Effector CD4-positive, alpha-beta T cell (primary cell): ENCODE results near the gene AGXT.

Experiments used
- DNase-seq: peaks from one replicate; pipeline ENCODE4 v3.0.0-alpha.2; 2020

AGXT gene

DNA sequence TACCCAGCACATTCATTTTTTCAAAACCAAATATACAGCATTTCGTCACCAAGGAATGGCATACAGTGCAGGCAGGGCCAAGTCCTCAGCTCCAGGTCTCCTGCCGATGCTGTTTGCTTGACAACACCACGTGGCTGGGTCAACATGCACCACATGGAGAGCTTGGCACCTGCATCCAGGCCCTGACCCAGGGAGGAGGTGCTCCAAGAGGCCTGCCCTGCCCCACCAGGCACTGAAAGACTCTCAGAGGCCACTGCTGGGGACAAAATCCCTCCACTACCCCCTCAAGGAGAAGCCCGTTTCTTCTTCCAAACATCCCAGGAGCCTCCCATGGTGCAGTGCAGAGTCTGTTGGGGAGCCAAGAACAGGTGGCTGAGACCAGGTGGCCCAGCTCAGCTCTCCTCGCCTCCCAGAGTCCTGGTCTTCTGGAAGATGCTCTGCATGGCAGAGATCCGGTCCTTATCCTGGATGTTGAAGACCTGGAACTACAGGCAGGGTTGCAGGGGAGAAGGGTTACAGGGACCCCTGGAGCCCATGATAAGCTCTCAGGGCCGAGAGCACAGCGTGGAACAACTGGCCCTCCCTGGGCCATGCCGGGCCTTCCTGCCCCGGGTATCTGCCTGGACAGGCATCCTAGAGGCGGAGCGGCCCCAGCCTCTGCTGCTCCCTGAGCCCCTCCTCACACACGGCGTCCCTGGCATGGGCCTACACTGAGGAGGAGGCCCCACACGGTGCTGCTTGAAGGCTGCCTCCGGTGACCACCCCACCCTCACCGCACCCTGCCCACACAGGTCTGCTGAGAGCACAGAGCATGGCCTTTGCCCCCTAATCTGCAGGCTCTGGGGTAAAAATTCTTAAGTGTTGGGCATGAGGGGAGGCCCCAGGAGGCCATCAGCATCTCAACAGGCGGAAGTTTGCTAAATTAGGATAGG lies 18.3 kb downstream of the AGXT start:
- DNase-seq, result no peak

DNA sequence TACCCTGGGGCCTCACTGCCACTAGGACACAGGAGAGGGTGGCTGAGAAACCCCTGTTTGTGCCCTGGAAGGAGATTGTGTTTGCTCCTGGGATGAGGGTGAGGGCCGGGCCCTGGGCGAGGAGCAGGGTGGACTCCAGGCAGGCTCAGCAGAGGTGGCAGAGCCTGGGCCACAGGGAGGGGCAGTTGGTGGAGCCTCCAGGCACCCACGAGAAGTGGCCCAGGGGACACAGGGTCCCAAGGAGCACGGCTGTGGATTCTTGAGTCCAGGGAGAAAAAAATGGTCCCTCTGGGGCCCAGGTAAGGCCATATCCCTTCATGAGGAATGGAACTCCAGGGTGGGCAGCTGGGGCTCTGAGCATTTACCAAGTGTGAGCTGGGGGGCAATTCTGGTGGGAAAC lies 19.0 kb downstream of the AGXT start:
- DNase-seq, result no peak

DNA sequence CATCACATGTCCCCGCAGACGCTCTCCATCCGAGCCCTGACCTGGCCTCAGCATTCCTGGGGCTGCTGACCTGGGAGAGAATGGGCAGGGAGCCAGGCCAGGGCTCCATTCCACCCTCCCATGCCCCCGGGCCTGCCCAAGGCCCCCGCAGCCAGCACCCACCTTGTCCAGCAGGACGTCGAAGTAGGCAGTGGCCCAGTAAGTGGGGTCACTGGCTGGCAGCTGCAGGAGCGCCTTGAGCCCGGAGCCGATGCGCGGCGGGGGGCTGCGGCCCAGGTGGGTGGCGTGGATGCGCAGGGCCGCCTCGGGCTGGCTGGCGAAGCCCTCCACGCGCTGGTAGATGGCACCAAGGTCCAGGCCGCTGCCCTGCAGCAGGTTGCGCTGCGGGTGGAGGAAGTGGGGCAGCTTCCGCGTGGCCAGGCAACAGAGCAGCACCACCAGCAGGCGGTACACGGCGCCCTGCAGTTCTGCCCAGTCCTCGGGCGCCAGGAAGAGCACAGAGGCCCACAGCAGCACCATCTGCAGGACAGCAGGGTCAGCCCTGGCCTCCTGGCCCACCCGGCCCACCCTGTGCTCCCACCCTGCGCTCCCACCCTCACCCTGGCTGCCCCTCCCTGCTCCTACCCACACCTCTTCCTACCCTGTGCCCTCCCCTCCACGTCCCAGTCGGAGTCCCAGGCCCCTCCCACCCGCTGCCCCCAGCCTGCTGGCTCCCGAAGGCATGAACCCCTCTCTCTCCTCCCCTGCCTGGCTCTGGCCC lies 19.7 kb downstream of the AGXT start:
- no peak for DNase-seq

DNA sequence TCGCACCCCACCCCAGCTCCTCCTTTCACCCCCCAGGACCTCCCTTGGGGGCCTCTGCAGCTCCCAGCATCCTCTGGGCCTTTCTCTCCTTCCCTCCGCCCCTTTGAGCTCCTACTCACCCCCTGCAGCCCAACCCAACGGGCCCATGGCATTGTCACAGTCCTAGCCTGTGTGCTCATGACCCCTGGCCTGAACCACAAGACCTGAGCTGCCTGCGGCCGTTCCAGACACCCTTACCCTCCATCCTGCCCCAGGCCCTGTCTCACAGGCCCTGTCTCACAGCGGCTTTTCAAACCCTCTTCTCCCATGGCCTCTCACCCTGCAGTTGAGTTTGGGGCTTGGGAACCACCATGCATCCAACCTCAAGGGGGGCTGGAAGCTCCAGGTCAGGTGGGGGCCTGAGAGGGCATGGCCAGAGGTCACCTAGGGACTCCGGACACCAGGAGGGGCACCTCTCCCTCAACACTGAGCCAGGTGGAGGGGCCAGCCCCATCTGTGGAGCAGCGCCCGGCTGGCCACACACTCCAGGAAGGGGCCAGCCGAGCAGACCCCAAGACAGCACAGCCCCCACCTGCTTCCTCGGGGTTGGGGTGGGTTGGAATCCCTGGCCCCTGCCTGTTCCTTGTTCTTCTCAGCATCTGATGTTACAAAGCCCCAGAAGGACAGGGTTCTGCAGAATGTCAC lies 20.4 kb downstream of the AGXT start:
- no peak for DNase-seq

DNA sequence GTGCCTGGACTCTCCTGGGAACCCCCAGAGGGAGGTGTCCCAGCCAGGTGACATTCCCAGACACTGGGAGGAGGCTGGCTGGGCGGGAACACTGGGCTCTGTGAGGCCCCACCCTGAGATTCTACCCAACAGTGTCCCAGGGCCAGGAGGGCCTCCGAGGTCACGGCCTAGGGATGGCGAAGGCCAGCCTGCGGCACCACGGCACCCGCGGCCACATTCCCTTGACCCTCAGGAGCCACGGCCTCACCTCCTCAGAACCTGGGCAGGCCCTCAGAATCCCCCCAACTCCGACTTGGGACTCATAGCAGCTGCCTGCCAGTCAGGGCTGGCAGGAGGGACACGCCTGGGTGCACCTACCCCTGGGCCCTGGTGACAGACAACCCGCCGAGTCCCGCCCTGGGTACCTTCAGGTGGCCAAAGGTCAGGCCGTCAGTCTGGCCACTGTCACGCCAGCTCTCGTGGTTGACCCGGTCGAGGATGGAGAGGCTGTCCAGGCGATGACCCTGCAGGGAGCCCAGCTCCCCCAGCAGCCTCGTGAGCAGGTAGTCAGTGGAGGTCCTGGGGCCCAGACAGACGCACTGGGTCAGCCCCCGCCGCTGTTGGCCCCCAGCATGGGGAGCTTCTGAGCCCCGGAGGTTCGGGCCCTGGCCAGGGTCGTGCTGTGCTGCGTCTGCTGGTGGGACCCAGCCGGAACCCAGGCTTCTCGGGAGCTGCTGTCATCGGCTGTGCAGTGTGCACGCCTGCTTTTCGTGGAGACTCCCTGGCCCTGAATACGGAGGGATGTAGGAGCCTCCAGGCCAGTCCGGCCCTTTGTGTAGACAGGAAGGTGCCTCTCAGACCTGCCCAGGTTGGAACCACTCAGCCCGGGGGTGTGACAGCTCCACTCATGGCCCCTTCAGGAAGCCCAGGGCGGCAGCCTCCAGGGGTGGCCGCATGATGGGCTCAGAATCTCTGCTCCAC lies 21.3 kb downstream of the AGXT start:
- no peak for DNase-seq

DNA sequence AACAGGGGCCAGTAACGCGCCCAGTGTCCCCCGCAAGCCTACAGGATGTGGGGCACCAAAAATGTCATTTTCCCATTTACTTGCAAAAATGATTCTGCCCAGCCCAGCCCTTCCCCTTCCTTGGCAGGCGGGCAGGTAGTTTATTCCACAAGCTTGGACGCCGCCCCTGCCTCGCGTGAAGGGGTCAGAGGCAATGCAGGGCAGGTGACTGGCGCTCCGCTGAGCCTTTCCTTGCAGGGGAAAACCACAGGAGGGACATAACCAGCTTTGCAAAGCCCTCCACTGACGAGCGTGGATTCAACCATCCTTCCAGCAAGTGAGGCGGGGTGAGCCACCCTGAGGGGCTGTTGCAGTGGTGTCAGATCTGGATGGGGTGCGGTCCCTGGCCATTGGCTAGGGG lies 22.1 kb downstream of the AGXT start:
- no peak for DNase-seq

DNA sequence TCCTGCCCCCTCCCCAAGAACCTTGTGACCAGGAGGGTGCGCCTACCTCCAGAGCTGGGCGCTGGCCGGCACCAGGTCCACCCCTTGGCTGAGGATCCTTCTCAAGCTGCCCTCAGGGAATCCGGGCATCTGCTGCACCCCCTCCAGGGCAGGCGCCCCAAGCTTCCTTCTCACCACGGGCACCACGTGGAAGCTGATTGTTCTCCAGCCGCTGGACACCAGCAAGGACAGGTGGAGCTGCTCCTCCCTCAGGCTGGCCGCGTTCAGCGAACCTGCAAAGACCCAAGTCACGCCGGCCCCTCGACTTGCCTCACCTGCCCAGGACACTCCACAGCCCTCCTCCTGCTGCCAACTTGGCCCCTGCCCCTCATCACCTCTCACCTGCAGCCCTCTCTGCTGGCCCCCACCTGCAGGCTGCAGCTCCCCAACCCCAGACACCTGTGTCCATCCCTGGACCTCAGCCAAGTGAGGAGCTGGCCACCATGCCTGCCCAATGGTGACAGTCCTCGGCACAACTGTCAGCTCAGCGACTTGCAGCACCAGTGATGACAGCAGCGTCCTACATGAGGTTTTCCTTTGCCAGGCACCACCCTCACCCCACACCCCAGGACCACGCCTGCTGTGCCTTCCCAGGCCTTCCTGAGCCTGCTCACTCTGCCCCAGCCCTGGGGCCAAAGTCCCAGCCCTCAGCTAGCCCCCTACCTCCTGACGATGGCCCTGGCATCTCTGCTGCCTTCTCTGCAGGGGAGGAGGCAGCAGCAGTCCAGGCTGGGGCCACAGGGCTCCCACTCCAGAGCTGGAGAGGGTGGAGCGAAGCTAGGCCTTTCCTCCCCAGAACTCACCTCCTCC lies 23.1 kb downstream of the AGXT start:
- DNase-seq, result no peak

DNA sequence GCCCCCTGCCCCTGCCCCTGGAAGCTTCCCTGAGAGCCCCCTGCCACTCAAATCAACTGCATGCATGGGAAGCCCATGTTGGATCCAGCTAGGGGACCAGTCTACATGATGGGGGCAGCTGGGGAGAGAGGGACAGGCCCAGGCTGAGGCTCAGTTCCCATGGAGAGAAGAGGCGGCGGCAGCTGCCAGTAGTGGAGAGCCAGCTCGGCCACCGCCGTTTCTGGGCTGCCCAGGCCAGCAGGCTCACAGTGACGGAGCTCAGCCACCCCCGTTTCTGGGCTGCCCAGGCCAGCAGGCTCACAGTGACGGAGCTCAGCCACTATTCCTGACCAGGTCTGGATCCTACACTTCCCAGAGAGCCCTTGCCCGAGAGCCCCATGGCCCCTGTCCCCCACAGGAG lies 23.7 kb downstream of the AGXT start:
- DNase-seq, result no peak

DNA sequence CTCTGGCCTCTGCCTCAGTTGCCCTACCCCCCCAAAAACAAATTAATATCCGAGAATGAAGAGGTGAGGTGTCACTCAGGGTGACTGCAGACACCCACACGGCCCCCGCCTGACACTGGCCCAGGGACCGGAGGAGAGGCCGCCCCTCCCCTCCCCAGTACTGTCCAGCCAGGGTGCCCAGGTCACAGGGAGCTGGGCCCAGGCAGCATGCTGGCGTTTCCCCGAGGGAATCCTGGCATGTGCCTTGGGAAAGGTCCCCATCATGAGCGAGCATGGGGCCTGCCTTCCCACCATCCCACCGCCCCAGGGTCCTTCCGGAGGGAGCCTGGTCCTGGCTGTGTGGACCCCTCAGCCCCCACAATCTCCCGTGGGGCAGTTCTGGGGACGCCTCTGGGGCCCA lies 24.3 kb downstream of the AGXT start:
- no peak for DNase-seq

DNA sequence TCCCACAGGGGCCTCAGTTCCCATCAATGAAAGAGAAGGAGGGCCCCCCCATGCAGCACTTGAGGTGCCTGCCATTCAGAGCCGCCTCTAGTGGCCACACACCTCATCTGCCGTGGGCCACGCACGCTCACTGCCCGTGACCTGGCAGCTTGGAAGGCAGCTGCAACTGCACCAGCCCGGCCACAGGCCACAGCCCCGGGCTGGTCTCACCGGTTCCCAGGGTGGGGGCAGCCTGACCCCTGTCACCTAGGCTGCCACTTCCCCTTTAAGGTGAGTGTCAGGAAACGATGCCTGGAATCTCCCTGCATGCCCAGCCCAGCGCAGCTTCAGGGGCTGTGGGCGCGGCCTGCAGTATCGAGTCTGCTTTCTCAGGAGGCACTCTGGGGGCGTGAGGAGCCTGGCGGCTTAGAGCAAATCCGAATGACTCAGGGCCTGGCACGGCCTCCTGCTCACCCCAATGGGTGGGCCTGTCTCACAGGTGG lies 24.8 kb downstream of the AGXT start:
- no peak for DNase-seq

DNA sequence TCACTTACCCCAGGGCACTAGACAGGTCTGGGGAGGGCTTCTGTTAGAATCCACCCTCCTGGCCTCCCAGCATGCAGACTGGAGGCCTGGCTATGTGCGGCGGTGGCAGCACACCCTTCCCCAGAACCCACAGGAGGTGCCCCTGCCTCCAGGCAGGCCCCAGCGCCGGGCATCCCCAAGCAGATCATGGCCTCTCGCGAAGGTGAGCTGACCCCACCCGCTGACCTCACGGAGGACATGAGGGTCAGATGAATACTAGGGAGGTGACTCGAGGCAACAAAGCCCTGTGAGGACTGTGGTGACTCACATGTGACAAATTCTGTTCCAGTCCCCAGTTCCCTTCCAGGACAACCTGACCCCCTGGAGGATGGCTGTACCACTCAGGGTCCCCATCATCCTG lies 25.4 kb downstream of the AGXT start:
- no peak for DNase-seq

DNA sequence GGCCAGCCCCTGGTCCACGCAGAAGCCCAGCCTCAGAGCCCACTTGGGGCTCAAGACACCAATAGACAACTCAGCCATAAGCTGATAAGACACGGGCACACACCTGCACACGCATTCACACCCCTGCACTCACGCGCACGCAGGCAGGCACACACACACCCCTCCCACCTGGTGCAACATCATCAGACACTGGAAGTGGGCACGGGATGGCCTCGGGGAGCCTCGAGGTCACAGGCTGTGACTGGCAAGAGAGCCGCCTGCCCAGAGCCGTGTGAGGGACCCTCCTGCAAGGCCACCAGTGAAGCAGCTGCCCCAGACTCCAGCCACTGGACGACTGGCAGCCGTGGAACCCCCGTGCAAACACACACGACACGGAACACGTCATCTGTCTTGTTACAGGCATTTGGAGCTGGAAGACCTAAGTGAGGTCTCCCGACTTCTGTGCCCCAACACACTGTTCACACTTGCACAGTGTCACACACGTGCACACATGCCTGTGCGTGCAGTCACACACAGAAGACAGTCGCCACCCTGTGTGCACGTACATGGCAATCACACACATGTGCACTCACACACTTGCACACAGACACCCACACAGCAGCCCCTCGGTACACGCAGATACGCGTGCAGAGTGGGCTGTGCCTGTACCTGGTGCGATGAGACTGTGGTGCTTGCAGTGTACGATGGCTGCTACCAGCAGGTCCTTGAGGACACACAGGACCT lies 26.4 kb downstream of the AGXT start:
- DNase-seq, result no peak

DNA sequence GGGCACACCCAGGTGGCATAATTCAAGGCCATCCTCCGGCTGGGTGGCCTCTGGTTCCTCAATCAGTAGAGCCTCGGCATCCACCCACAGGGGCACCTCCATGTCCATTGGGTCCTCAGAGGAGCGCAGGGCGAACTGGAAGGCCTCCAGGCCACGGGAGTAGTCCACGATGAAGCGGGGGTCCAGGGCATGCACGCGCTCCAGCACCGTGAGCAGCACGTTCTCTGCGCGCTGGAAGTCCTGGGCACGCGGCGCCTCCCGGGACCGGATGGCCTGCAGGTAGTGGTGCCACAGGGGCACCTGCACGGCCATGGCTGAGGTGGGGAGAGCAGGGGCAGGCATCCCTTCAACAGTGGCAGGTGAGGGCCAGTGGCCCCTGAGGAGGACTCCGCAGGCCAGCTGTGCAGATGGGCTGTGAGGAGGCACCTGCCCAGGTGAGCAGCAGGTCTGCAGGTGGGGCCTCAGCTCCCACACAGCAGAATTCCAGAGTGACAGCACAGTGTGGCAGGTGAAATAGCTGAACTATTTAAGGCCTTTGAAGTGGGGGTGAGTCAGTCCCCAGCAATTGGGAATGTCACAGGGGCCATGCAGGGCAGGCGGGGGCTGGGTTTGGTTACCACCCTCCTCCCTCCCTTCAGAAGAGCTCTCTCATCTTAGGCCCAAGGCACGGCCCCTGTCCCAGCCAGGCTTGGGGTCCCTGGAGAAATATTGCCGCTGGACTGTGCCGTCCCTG lies 27.2 kb downstream of the AGXT start, which contains the start of gene MAB21L4:
Gene MAB21L4, minus strand, starts transcription at position 501 of the 733 bp plus-strand sequence. Its CDS starts 159 bp downstream, at position 342.
- DNase-seq, result no peak

DNA sequence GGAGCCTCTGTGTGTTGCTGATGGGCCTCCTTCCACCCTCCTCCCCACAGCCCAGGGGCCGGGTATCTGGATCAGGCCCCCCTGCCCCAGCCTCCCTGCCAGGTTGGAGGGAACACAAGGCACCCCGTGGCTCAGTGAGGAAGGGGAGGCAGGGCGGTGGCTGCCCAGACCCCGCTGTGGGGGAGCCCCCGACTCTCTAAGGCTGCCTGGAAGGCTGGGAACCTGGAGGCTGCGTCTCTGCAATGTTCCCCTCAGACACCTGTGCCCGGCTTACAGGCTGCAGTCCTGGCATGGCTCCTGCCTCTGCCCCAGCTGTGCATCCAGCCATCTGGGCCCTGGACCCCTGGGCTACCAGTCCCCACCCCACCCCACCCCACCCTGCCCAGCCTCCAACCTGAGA lies 27.8 kb downstream of the AGXT start:
- DNase-seq, result no peak

DNA sequence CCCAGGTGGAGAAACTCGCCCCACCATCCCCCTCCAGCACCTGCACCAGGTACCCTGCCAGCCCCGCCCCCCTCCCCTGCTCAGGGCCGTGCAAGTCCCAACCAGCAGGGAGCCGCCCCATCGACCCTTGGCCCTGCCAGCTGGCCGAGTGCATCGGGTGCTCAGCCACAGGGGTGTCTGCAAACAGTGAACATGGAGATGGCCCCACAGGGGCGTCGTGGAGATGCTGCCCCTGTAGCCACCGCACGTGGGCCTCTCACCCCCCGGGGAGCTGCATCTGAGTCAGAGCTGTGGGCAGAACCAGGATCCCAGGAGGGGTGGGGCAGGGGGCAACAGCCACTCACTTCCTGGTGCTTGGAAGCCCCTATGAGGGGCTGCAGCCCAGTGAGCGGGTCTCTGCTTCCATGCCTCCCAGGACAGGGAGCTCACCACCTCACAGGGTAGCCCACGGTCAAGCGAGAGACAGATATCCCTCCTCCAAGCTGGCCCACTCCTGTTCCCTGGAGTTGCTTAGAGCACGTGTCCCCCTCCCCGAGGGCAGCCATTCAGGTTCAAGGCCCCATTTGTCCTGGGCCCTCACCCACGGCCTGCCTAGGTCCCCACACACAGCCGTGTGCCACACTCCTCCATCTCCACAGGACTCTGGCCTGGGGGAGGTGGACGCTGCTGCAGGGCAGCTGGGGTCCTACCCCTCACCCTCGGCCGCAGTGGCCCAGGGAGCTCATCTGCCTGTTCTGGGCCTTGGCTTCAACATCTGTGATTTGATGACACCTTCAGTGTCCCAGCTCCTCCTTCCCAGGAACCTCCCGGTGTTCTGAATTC lies 28.5 kb downstream of the AGXT start:
- DNase-seq, result no peak

DNA sequence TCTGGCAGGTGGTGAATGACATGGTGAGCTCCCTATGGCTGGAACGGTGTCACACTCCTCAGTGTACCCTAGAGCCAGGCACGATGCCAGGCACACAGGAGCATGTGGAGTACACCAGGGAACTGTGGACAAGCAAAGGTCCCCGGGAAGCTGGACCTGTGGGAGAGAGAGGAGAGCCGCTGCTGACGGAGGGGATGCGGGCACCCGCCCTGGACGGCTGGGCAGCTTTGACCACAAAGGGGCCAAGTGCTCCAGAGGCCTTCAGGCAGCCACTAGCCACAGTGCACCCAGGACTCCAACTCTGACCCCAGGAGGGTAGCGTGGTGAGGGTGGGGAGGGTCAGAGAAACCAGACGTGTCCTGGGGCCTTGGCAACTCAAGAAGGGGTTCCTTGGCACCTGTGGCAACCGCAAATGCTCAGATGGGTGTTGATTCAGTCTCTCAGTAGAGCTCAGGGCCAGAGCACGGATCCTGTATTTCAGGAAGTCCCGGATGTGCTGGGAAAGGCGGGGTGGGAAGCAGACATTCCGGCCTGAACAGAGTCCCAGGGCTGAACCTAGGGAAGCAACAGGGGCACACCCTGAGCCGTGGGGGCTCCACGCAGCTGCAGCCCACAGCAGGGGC lies 29.6 kb downstream of the AGXT start:
- no peak for DNase-seq

DNA sequence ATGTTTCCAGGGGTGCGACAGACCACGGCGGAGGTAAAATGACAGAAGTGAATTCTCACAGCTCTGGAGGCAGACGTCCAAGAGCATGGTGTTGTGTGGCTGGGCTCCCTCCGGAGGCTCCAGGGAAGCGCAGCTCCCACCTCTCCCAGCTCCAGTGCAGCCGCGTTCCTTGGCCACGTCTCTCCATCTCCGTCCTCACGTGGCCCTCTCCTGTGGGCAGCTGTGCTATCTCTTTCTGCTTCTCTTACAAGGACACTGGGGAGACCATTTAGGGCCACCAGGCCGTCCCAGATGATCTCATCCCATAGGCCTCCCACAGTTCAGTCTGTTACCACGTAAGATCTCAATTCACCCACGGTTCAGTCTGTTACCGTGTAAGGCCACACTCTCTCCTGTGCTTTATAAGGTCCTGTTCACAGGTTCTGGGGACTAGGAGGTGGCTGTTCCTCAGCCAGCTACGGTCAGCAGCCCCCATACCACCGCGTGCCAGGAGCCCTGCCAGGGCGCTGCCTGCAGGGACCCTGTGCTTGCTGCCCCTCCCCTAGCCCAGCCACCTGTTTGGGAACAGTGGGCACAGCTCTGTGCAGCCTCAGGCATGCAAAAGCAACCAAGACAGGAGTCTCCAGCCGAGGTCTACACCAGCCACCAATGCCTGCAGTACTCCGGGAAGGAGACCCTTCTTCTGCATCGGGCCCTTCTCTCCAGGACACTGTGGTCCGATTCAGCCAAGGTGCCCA lies 30.3 kb downstream of the AGXT start:
- DNase-seq, result no peak
